B cell (primary cell): ENCODE data around the gene PFKM. TPM values are rescaled to one million over a fixed set of nuclear protein-coding genes. Genes with fewer than 3 reads are reported as not detected.

Experiments used
- ATAC-seq: fragments of 200-7000 bp; cut with Tn5 transposase; one replicate; pipeline ENCODE4 v1.10.0; 2021; ENCODE audit warnings: low read depth, mild to moderate bottlenecking, moderate number of reproducible peaks, moderate library complexity
- CTCF ChIA-PET: fragments of 350-600 bp; sonication (Branson Sonifier 250); formaldehyde crosslinking; loops from one replicate; lab custom pipeline; 2021; ENCODE audit warnings: antibody characterized with exemption, inconsistent platforms; lab: Charles Lee
- POLR2A ChIA-PET: fragments of 350-600 bp; sonication (Branson Sonifier 250); formaldehyde crosslinking; loops from one replicate; lab custom pipeline; 2021; ENCODE audit warnings: antibody characterized with exemption; lab: Charles Lee
- DNase-seq: peaks from one replicate; pipeline ENCODE4 v3.0.0; 2013
- H2AFZ ChIP-seq: 2 replicates; pipeline ENCODE4 v1.6.1; 2012; ENCODE audit warnings: mild to moderate bottlenecking, low read depth, low read length; ENCODE audit not compliant: insufficient read depth, poor library complexity, severe bottlenecking
- H3K27ac ChIP-seq, 2 donors: 1 replicate in 1 of 2; 2 replicates in 1 of 2; pipeline ENCODE4 v1.5.1; 2012 to 2013; ENCODE audit warnings: low read length in 2 of 2, mild to moderate bottlenecking in 2 of 2, moderate library complexity in 1 of 2
- H3K27me3 ChIP-seq, 4 experiments: fragments of 200-600 bp in 1 of 4; sonication (generic) in 1 of 4; replicated peaks in 1 of 4; 1 replicate in 2 of 4; 2 replicates in 2 of 4; pipeline versions ENCODE4 v1.6.1 to v1.7.0; 2013 to 2016; ENCODE audit warnings: low read length in 3 of 4, mild to moderate bottlenecking in 2 of 4, mixed read lengths in 1 of 4, moderate library complexity in 1 of 4; ENCODE audit not compliant: insufficient read depth in 4 of 4, control insufficient read depth in 3 of 4; ENCODE audit errors: control extremely low read depth in 1 of 4
- H3K36me3 ChIP-seq, 2 experiments: replicated peaks in 1 of 2; 1 replicate in 1 of 2; 2 replicates in 1 of 2; pipeline versions ENCODE4 v1.6.1 to v1.7.1; 2013; ENCODE audit warnings: low read length in 1 of 2; ENCODE audit not compliant: insufficient read depth in 2 of 2, control insufficient read depth in 1 of 2; ENCODE audit errors: control extremely low read depth in 1 of 2, extremely low read depth in 1 of 2
- H3K4me1 ChIP-seq, 2 donors: fragments of 200-600 bp in 1 of 2; sonication (generic) in 1 of 2; 1 replicate in 1 of 2; 2 replicates in 1 of 2; pipeline versions ENCODE4 v1.5.1 to v1.6.1; 2013 to 2017; ENCODE audit warnings: low read length in 2 of 2; ENCODE audit not compliant: control insufficient read depth in 2 of 2, insufficient read depth in 2 of 2
- H3K4me2 ChIP-seq: replicated peaks from 2 replicates; pipeline ENCODE3; 2012; ENCODE audit warnings: mild to moderate bottlenecking, low read depth, low read length; ENCODE audit not compliant: poor library complexity, severe bottlenecking
- H3K4me3 ChIP-seq, 5 experiments: fragments of 200-600 bp in 1 of 5; sonication (generic) in 1 of 5; 1 replicate in 3 of 5; 2 replicates in 2 of 5; pipeline versions ENCODE4 v1.5.1 to v1.7.0; 2011 to 2016; ENCODE audit warnings: low read length in 4 of 5, mild to moderate bottlenecking in 4 of 5, low read depth in 2 of 5, control low read depth in 1 of 5, moderate library complexity in 1 of 5; ENCODE audit not compliant: insufficient read depth in 1 of 5; ENCODE audit errors: control extremely low read depth in 1 of 5, extremely low read depth in 1 of 5
- H3K79me2 ChIP-seq: fragments of 200-600 bp; sonication (generic); one replicate; pipeline ENCODE4 v1.6.0; 2016; ENCODE audit warnings: low read length; ENCODE audit not compliant: control insufficient read depth, insufficient read depth
- H3K9ac ChIP-seq: fragments of 200-600 bp; sonication (generic); 2 replicates; pipeline ENCODE4 v1.6.1; 2017; ENCODE audit warnings: mild to moderate bottlenecking, low read length, moderate library complexity
- H3K9me3 ChIP-seq, 3 donors: one replicate each; pipeline versions ENCODE4 v1.6.1 to v1.7.1; 2013; ENCODE audit warnings: low read length in 2 of 3; ENCODE audit not compliant: control insufficient read depth in 2 of 3, insufficient read depth in 1 of 3; ENCODE audit errors: control extremely low read depth in 1 of 3
- H4K20me1 ChIP-seq: 2 replicates; pipeline ENCODE4 v1.6.0; 2012; ENCODE audit warnings: mild to moderate bottlenecking, low read length; ENCODE audit not compliant: insufficient read depth, control insufficient read depth, poor library complexity, severe bottlenecking
- H3K27ac Mint-ChIP-seq: one replicate; pipeline ENCODE4 v1.8.0; 2021; ENCODE audit warnings: mixed read lengths
- H3K27me3 Mint-ChIP-seq: one replicate; pipeline ENCODE4 v1.8.0; 2021; ENCODE audit warnings: mixed read lengths
- H3K4me1 Mint-ChIP-seq: one replicate; pipeline ENCODE4 v1.8.0; 2021; ENCODE audit warnings: mixed read lengths
- H3K4me3 Mint-ChIP-seq: one replicate; pipeline ENCODE4 v1.8.0; 2021; ENCODE audit warnings: mixed read lengths
- H3K9me3 Mint-ChIP-seq: one replicate; pipeline ENCODE4 v1.8.0; 2022; ENCODE audit warnings: mixed read lengths; ENCODE audit not compliant: insufficient read depth
- CTCF ChIP-seq: fragments of 200-600 bp; IDR thresholded peaks from one replicate; pipeline ENCODE4 v1.8.0; 2022; ENCODE audit warnings: antibody characterized with exemption, mild to moderate bottlenecking
- EZH2 ChIP-seq: IDR thresholded peaks from 2 replicates; pipeline ENCODE4 v1.6.1; 2012; ENCODE audit warnings: borderline replicate concordance, low read depth, mild to moderate bottlenecking, moderate library complexity, low read length; ENCODE audit not compliant: insufficient read depth, poor library complexity, severe bottlenecking
- WGBS: methylation state at CpG from one replicate; pipeline ENCODE4 v1.1.5; 2013; ENCODE audit warnings: missing lambda C conversion rate; ENCODE audit not compliant: insufficient coverage; 5-methylcytosine and 5-hydroxymethylcytosine counted together
- intact Hi-C: fragments of 100-400 bp; cut with micrococcal nuclease; formaldehyde crosslinking; loops from one replicate; pipeline ENCODE4 v1.10.0; 2022
- polyA plus RNA-seq: library from polyadenylated mRNA; depleted of rRNA; stranded (reverse); fragments of >200 nt; gene quantifications from 2 replicates; pipeline ENCODE4 v1.2.3, GENCODE V29; 2012
- total RNA-seq, 2 donors: library from RNA; stranded (reverse); fragments of 120-200 nt in 1 of 2; gene quantifications; 1 replicate in 1 of 2; 2 replicates in 1 of 2; pipeline versions ENCODE4 v1.2.3 to v1.2.4, GENCODE V29; 2013 to 2022

PFKM gene
- total and polyA plus RNA-seq, 2 donors (not counting 1 experiment from before 2014, with no cell fraction given), result 20.3 to 43.0 TPM

- peak overlapping the region in 2 of 5 experiments; percentile 61 to 80 for H3K4me3 ChIP-seq
- no peaks in the 10 kb centered on the region for H3K27me3 Mint-ChIP-seq
- H3K27me3 ChIP-seq, result no peaks in the 10 kb centered on the region
- ATAC-seq (no peak), DNase-seq (no peak)
- intact Hi-C loops, result loop anchor here (10.0 kb wide), 1 partner anchor 1640 kb away; the partner anchor contains the start of gene TMBIM6
- TF ChIP-seq CTCF (no peak), EZH2 (no peak)
- H3K9me3 ChIP-seq, result no peaks in the 10 kb centered on the region
- H3K27ac ChIP-seq, result peak overlapping the region; percentile 1 to 99
- H3K4me2 ChIP-seq, result peak overlapping the region; percentile 83
- WGBS, result 69% methylated on average over 3 of the region's 4 CpGs
- ChIA-PET POLR2A (no interaction called here), CTCF (interaction anchor here (2.9 kb wide), 1 partner anchor 52 kb away, joined by 28 read pairs; the partner anchor contains the start of gene ASB8)
- peaks cover 78% of the 10 kb centered on the region for H3K79me2 ChIP-seq
- peak overlapping the region; percentile 87 for H3K9ac ChIP-seq
- H3K36me3 ChIP-seq, result peaks cover 0 to 3% of the 10 kb centered on the region in 2 experiments
- H2AFZ ChIP-seq, result peak overlapping the region; percentile 70
- no peaks in the 10 kb centered on the region for H4K20me1 ChIP-seq
- H3K4me1 Mint-ChIP-seq, result peaks cover 38% of the 10 kb centered on the region
- H3K27ac Mint-ChIP-seq, result peak overlapping the region; percentile 95
- peaks cover 20% of the 10 kb centered on the region in 2 donors for H3K4me1 ChIP-seq
- H3K4me3 Mint-ChIP-seq, result peak overlapping the region; percentile 89
- H3K9me3 Mint-ChIP-seq, result no peaks in the 10 kb centered on the region
Measured at GRCh38 chr12:48104531-48104930, 14.6 kb upstream of the PFKM start.

DNA sequence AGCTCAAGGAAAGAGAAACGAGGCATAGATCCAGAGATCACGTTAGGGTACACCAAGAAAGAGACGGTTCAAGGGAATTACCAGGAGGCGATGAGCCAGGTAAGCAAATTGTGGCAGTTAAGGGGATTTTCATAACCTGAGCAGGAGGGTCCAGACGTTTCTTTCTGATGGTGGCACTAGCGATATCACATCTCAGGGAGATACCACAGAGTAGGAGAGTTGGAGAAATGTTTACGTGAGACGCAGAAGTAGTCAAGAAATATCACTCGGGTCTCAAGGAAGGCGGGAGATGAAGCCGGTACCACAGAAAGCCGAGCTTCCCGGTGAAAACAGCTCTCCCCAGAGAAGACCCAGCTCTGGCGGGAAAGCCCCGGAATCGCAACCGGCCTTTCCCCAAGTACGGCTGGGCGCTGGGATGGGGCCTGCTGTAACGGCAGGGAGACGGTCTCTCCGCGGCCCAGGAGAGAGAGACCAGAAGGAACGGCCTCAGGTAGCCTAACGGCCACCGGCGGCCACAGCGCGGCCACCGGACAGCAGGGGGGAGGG is 13.8 kb upstream of the PFKM start:
- under 1% methylated on average over 29 of the region's 30 CpGs for WGBS
- ChIA-PET CTCF (interaction anchor here (0.7 to 2.9 kb wide), 4 partner anchors 24 to 513 kb away, joined by 3 to 28 read pairs (median 4); partner anchors contain the start of gene ASB8), POLR2A (interaction anchor here (0.6 to 2.7 kb wide), 6 partner anchors 14 to 590 kb away, joined by 3 to 10 read pairs (median 4); partner anchors contain the start of genes ASB8 and PFKM)
- Histone ChIP-seq H3K27me3 (no peaks in the 10 kb centered on the region), H3K9ac (peak overlapping the region; percentile 87), H3K4me3 (peak overlapping the region; percentile 61 to 94 (median 80)), H3K4me2 (peak overlapping the region; percentile 83), H3K36me3 (no peaks in the 10 kb centered on the region), H4K20me1 (no peaks in the 10 kb centered on the region), H3K79me2 (peaks cover 77% of the 10 kb centered on the region), H3K4me1 (peaks cover 20% of the 10 kb centered on the region in 2 donors), H2AFZ (peak overlapping the region; percentile 70), H3K9me3 (no peaks in the 10 kb centered on the region), H3K27ac (peak overlapping the region; percentile 93 to 99)
- H3K4me3 Mint-ChIP-seq, result peak overlapping the region; percentile 89
- H3K27ac Mint-ChIP-seq, result peak overlapping the region; percentile 95
- no peak for TF ChIP-seq CTCF
- TF ChIP-seq EZH2, result no peak
- intact Hi-C loops, result loop anchor here (5.0 to 10.0 kb wide), 4 partner anchors 143 to 1639 kb away; partner anchors contain the start of genes HDAC7, RPAP3, TMBIM6 and TMEM106C
- no peaks in the 10 kb centered on the region for H3K9me3 Mint-ChIP-seq
- ATAC-seq (peak; percentile 28), DNase-seq (peak; percentile 85)
- H3K4me1 Mint-ChIP-seq, result peaks cover 38% of the 10 kb centered on the region
- no peaks in the 10 kb centered on the region for H3K27me3 Mint-ChIP-seq
